BLaER1 (cell line): ENCODE results near the gene RPUSD3.
A peak's percentile ranks its signal among the peaks of the same experiment; 100 is the strongest.

ENCODE experiments used
- H3K27ac ChIP-seq: shearing (Covaris generic); formaldehyde crosslinking; 2 replicates; pipeline ENCODE4 v1.8.1; 2022
- H3K27me3 ChIP-seq: shearing (Covaris generic); formaldehyde crosslinking; 2 replicates; pipeline ENCODE4 v1.8.1; 2022
- H3K36me3 ChIP-seq: shearing (Covaris generic); formaldehyde crosslinking; 2 replicates; pipeline ENCODE4 v1.8.1; 2022
- H3K4me1 ChIP-seq: shearing (Covaris generic); formaldehyde crosslinking; 2 replicates; pipeline ENCODE4 v1.8.1; 2022
- H3K4me2 ChIP-seq: shearing (Covaris generic); formaldehyde crosslinking; 2 replicates; pipeline ENCODE4 v1.8.1; 2022
- H3K4me3 ChIP-seq: shearing (Covaris generic); formaldehyde crosslinking; 2 replicates; pipeline ENCODE4 v1.8.1; 2022
- H3K9ac ChIP-seq: shearing (Covaris generic); formaldehyde crosslinking; 2 replicates; pipeline ENCODE4 v1.8.1; 2022
- H3K9me3 ChIP-seq: shearing (Covaris generic); formaldehyde crosslinking; 2 replicates; pipeline ENCODE4 v1.8.1; 2022
- H4K20me1 ChIP-seq: shearing (Covaris generic); formaldehyde crosslinking; 2 replicates; pipeline ENCODE4 v1.8.1; 2022
- Cebpa-rat ChIP-seq: shearing (Covaris generic); IDR thresholded peaks from 2 replicates; pipeline ENCODE4 v1.8.1; 2022

Gene RPUSD3, protein sequence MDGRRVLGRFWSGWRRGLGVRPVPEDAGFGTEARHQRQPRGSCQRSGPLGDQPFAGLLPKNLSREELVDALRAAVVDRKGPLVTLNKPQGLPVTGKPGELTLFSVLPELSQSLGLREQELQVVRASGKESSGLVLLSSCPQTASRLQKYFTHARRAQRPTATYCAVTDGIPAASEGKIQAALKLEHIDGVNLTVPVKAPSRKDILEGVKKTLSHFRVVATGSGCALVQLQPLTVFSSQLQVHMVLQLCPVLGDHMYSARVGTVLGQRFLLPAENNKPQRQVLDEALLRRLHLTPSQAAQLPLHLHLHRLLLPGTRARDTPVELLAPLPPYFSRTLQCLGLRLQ

GRCh38 chr3:9843715-9844438, at the start of gene RPUSD3:
Gene RPUSD3 (minus strand): TSS chr3:9844008. CDS start chr3:9843990, 18 bp downstream.
- Histone ChIP-seq H4K20me1 (no peaks in the 10 kb centered on the region), H3K9me3 (no peaks in the 10 kb centered on the region), H3K36me3 (peaks cover 35% of the 10 kb centered on the region), H3K4me2 (peak within 1 kb of the TSS; percentile 92), H3K4me1 (peaks cover 21% of the 10 kb centered on the region), H3K27me3 (no peaks in the 10 kb centered on the region), H3K9ac (peak within 1 kb of the TSS; percentile 82), H3K4me3 (peak within 1 kb of the TSS; percentile 81), H3K27ac (peak within 1 kb of the TSS; percentile 77)
- TF ChIP-seq Cebpa-rat: no peak

DNA sequence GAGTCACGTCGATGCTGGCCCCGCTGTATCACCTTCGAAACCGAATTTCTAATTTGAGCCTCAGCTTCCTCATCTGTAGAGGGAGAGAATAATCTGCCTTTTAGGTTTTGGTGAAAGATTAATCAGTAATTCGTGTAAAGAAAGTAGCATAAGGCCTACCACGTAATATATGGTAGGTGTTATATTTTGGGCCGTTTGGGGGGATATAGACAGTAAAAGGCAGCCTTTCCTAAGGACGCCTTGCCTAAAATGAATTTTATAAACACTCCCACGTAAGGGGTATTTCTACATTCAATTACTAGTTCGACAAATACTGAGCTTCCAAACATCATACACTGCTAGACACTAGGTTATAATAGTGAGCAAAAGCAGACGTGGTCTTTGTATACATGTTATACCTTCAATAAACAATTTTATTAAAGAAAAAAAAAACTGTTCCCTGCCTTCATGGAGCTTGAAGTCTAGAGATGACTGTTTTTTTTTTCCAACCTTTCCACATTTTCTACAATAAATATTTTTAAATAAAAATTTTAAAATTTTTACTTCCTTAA, 47.3 kb upstream of the RPUSD3 start:
- peak overlapping the region; percentile 92 for H3K4me2 ChIP-seq
- H3K9ac ChIP-seq: peak overlapping the region; percentile 97
- H3K27ac ChIP-seq: peak overlapping the region; percentile 98
- H3K4me3 ChIP-seq: peak overlapping the region; percentile 97
- peaks cover 55% of the 10 kb centered on the region for H4K20me1 ChIP-seq
- H3K36me3 ChIP-seq: peaks cover 40% of the 10 kb centered on the region
- no peak for TF ChIP-seq Cebpa-rat
- peaks cover 68% of the 10 kb centered on the region for H3K4me1 ChIP-seq
- H3K27me3 ChIP-seq: no peaks in the 10 kb centered on the region
- no peaks in the 10 kb centered on the region for H3K9me3 ChIP-seq

- TF ChIP-seq Cebpa-rat: no peak
Measured at GRCh38 chr3:9890249-9891071, 46.7 kb upstream of the RPUSD3 start, which contains the start of gene JAGN1. Gene JAGN1 (plus strand): TSS chr3:9890610. CDS start chr3:9890723, 113 bp downstream.

DNA sequence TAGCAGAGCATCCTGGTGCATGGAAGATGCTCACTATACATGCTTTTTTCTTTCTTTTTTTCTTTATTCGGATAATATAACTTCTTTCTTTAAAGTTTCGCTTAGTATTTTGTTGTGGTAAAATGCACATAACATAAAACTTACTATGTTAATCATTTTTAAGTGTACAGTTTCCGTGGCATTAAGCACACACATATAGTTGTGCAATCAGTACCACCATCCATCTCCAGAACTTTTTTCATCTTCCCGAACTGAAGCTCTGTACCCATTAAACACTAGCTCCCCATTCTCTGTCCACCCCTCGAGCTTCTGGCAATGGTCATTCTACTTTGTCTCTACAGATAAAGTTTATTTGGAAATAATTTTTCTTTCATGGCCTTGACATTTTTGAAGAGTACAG, 45.6 kb upstream of the RPUSD3 start:
- Histone ChIP-seq H3K4me1 (peaks cover 55% of the 10 kb centered on the region), H4K20me1 (peaks cover 38% of the 10 kb centered on the region), H3K4me2 (no peak overlapping the region; the same call in 1 of the 2 replicates), H3K9ac (no peak overlapping the region), H3K27ac (no peak overlapping the region), H3K27me3 (no peaks in the 10 kb centered on the region), H3K9me3 (no peaks in the 10 kb centered on the region), H3K4me3 (no peak overlapping the region), H3K36me3 (peaks cover 25% of the 10 kb centered on the region)
- 0 out of 2 replicates have a peak, but pooled peaks have one; percentile 12 for TF ChIP-seq Cebpa-rat

More at GRCh38 chr3:9890249-9891071, 46.7 kb upstream of the RPUSD3 start, which contains the start of gene JAGN1:
- no peaks in the 10 kb centered on the region for H3K27me3 ChIP-seq
- H3K4me1 ChIP-seq: peaks cover 65% of the 10 kb centered on the region
- peak within 1 kb of the TSS; percentile 92 for H3K4me2 ChIP-seq
- peak within 1 kb of the TSS; percentile 97 for H3K4me3 ChIP-seq
- H4K20me1 ChIP-seq: peaks cover 48% of the 10 kb centered on the region
- peaks cover 34% of the 10 kb centered on the region for H3K36me3 ChIP-seq
- H3K27ac ChIP-seq: peak within 1 kb of the TSS; percentile 98
- H3K9ac ChIP-seq: peak within 1 kb of the TSS; percentile 97
- H3K9me3 ChIP-seq: no peaks in the 10 kb centered on the region

DNA sequence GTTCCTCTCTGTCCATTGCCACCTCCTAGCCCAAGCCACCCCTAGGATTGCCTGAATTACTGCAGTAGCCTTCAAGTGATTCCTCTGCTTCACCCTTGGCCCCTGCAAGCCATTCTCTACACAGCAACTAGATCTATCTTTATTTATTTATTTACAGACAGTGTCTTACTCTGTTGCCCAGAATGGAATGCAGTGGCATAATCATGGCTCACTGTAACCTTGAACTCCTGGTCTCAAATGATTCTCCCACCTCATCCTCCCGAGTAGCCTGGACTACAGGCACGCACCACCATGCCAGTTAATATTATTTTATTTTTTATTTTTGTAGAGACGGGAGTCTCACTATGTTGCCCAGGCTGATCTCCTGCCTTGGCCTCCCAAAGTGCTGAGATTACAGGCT, 44.7 kb upstream of the RPUSD3 start:
- H3K27ac ChIP-seq: no peak overlapping the region
- no peak overlapping the region for H3K4me3 ChIP-seq
- peak overlapping the region; percentile 7; the same call in 1 of the 2 replicates for H3K4me2 ChIP-seq
- no peaks in the 10 kb centered on the region for H3K9me3 ChIP-seq
- peaks cover 29% of the 10 kb centered on the region for H4K20me1 ChIP-seq
- peaks cover 46% of the 10 kb centered on the region for H3K4me1 ChIP-seq
- H3K9ac ChIP-seq: no peak overlapping the region
- no peaks in the 10 kb centered on the region for H3K27me3 ChIP-seq
- TF ChIP-seq Cebpa-rat: no peak
- H3K36me3 ChIP-seq: peaks cover 17% of the 10 kb centered on the region

GRCh38 chr3:9887480-9887879, 43.7 kb upstream of the RPUSD3 start:
- H3K9ac ChIP-seq: no peak overlapping the region
- no peaks in the 10 kb centered on the region for H3K9me3 ChIP-seq
- no peak overlapping the region for H3K4me2 ChIP-seq
- peaks cover 6% of the 10 kb centered on the region; the same call in 1 of the 2 replicates for H3K36me3 ChIP-seq
- peaks cover 35% of the 10 kb centered on the region for H3K4me1 ChIP-seq
- no peak overlapping the region for H3K4me3 ChIP-seq
- TF ChIP-seq Cebpa-rat: no peak
- no peak overlapping the region for H3K27ac ChIP-seq
- H3K27me3 ChIP-seq: no peaks in the 10 kb centered on the region
- peaks cover 19% of the 10 kb centered on the region for H4K20me1 ChIP-seq

GRCh38 chr3:9886328-9886727, 42.5 kb upstream of the RPUSD3 start:
- H3K4me1 ChIP-seq: peaks cover 24% of the 10 kb centered on the region
- no peak overlapping the region for H3K4me3 ChIP-seq
- no peaks in the 10 kb centered on the region for H3K27me3 ChIP-seq
- no peak overlapping the region for H3K9ac ChIP-seq
- H3K4me2 ChIP-seq: no peak overlapping the region
- H3K9me3 ChIP-seq: no peaks in the 10 kb centered on the region
- no peak overlapping the region for H3K27ac ChIP-seq
- H4K20me1 ChIP-seq: peaks cover 7% of the 10 kb centered on the region
- H3K36me3 ChIP-seq: no peaks in the 10 kb centered on the region
- no peak for TF ChIP-seq Cebpa-rat

GRCh38 chr3:9884555-9885165, 40.9 kb upstream of the RPUSD3 start:
- no peak for TF ChIP-seq Cebpa-rat
- H3K27me3 ChIP-seq: no peaks in the 10 kb centered on the region
- H3K9ac ChIP-seq: no peak overlapping the region
- H3K4me2 ChIP-seq: no peak overlapping the region
- no peaks in the 10 kb centered on the region for H4K20me1 ChIP-seq
- H3K27ac ChIP-seq: no peak overlapping the region
- H3K4me3 ChIP-seq: no peak overlapping the region
- H3K9me3 ChIP-seq: no peaks in the 10 kb centered on the region
- peaks cover 15% of the 10 kb centered on the region for H3K4me1 ChIP-seq
- H3K36me3 ChIP-seq: no peaks in the 10 kb centered on the region
